Left lung (tissue), 10 donors: ENCODE data around the gene ABCC5. TPM values are rescaled to one million over a fixed set of nuclear protein-coding genes. Genes with fewer than 3 reads are reported as not detected.

Experiments used
- ATAC-seq: fragments of 200-7000 bp; cut with Tn5 transposase; one replicate; pipeline ENCODE4 v1.9.1; 2020; ENCODE audit warnings: moderate library complexity
- DNase-seq, 4 donors: peaks; one replicate each; pipeline ENCODE4 v3.0.0-alpha.2; 2013 to 2020
- H3K27ac ChIP-seq, 2 donors: fragments of 200-600 bp; sonication (generic) in 1 of 2; one replicate each; pipeline versions ENCODE4 v1.5.0 to v1.8.0; 2020 to 2021
- H3K27me3 ChIP-seq, 2 donors: fragments of 200-600 bp; sonication (generic) in 1 of 2; one replicate each; pipeline versions ENCODE4 v1.5.0 to v1.8.0; 2020 to 2021
- H3K36me3 ChIP-seq, 2 donors: fragments of 200-600 bp; sonication (generic) in 1 of 2; one replicate each; pipeline versions ENCODE4 v1.5.0 to v1.8.0; 2020 to 2021
- H3K4me1 ChIP-seq, 2 donors: fragments of 200-600 bp; one replicate each; pipeline ENCODE4 v1.8.0; 2021
- H3K4me3 ChIP-seq, 2 donors: fragments of 200-600 bp; sonication (generic) in 1 of 2; one replicate each; pipeline versions ENCODE4 v1.5.0 to v1.8.0; 2020 to 2021; ENCODE audit warnings: mild to moderate bottlenecking in 1 of 2
- H3K9me3 ChIP-seq, 2 donors: fragments of 200-600 bp; sonication (generic) in 1 of 2; one replicate each; pipeline versions ENCODE4 v1.5.0 to v1.8.0; 2020 to 2021
- intact Hi-C, 2 donors: fragments of 100-400 bp; cut with DNase I; formaldehyde crosslinking; loops; one replicate each; pipeline versions ENCODE4 v1.11.2 to v1.14.2; 2022
- polyA plus RNA-seq, 6 donors: library from polyadenylated mRNA; unstranded; fragments of 120-200 nt; gene quantifications; one replicate each; pipeline ENCODE4 v1.2.1, GENCODE V29; 2013; ENCODE audit not compliant: insufficient read length in 6 of 6
- total RNA-seq, 2 donors: library from RNA; stranded (reverse); fragmentation: NEBNext Ultra II Directional; extraction: Animal tissue kit (Norgen Biotek cat#: 25700); gene quantifications; one replicate each; pipeline ENCODE4 v1.2.1, GENCODE V29; 2021
- TF ChIP-seq, protein P1 (sequence below), 2 donors: fragments of 200-600 bp; sonication (generic) in 1 of 2; IDR thresholded peaks; one replicate each; pipeline versions ENCODE4 v1.5.0 to v1.8.0; 2021; ENCODE audit warnings: antibody characterized with exemption in 2 of 2
- donor health status: DM: no; HTN: yes; CAD: no.
- donor health status: DM: no; HTN: no; CAD: no.

ABCC5 gene
- total and polyA plus RNA-seq, 8 donors: 37.7 to 96.4 (median 78.1) TPM

DNA sequence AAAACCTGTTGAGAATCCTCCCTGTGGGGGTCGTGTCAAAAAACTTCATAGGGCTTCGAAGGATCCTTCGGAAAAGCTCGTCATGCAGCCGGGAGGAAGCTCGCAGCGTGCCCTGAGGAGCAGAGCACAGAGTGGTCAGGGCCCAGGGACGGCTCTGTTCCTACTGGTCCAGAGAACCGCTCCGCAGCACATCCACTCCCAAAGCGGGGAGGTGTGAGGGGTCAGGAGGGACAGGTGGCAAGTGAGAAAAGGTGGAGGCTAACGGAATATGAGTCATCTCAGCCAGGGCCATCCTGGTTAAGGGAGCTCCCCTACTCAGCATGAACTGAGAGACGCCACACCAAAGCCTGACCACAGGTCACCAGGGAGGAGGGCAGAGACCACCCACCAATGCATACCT, 66.2 kb downstream of the ABCC5 start:
- ATAC-seq: no peak
- H3K27ac ChIP-seq: no peak overlapping the region
- no peaks in the 10 kb centered on the region for H3K9me3 ChIP-seq
- no peaks in the 10 kb centered on the region for H3K4me1 ChIP-seq
- H3K27me3 ChIP-seq: no peaks in the 10 kb centered on the region
- TF ChIP-seq, protein P1, sequence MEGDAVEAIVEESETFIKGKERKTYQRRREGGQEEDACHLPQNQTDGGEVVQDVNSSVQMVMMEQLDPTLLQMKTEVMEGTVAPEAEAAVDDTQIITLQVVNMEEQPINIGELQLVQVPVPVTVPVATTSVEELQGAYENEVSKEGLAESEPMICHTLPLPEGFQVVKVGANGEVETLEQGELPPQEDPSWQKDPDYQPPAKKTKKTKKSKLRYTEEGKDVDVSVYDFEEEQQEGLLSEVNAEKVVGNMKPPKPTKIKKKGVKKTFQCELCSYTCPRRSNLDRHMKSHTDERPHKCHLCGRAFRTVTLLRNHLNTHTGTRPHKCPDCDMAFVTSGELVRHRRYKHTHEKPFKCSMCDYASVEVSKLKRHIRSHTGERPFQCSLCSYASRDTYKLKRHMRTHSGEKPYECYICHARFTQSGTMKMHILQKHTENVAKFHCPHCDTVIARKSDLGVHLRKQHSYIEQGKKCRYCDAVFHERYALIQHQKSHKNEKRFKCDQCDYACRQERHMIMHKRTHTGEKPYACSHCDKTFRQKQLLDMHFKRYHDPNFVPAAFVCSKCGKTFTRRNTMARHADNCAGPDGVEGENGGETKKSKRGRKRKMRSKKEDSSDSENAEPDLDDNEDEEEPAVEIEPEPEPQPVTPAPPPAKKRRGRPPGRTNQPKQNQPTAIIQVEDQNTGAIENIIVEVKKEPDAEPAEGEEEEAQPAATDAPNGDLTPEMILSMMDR (IDR thresholded peaks at IDR 0.05): no peak
- no peak overlapping the region for H3K4me3 ChIP-seq
- peaks cover 0 to 66% of the 10 kb centered on the region in 2 donors for H3K36me3 ChIP-seq
- intact Hi-C loops: no loop called here
- DNase-seq: no peak

DNA sequence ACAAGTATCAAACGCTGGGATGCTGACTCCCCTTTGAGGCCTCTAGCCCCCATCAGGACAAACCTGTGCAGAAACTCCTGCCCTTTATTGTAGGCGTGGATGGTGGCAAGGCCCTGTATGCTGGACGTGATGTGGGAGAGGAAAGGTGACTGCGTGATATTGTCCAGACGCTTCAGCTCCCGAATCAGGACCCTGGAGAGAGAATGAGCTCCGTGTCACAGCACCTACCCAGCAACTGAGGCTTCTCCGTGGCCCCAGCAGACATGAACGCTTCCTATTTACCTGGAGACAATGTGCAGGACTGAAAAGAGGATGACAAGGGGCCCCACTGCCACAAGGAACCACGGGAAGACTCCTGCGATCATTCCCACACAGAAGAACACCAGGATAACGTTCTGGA, 68.0 kb downstream of the ABCC5 start:
- Histone ChIP-seq H3K27ac (no peak overlapping the region), H3K4me1 (no peaks in the 10 kb centered on the region), H3K9me3 (no peaks in the 10 kb centered on the region), H3K36me3 (peaks cover 0 to 76% of the 10 kb centered on the region in 2 donors), H3K27me3 (no peaks in the 10 kb centered on the region), H3K4me3 (no peak overlapping the region)
- no peak for DNase-seq
- TF ChIP-seq, protein P1 (IDR thresholded peaks at IDR 0.05): no peak
- no peak for ATAC-seq
- intact Hi-C loops: no loop called here

DNA sequence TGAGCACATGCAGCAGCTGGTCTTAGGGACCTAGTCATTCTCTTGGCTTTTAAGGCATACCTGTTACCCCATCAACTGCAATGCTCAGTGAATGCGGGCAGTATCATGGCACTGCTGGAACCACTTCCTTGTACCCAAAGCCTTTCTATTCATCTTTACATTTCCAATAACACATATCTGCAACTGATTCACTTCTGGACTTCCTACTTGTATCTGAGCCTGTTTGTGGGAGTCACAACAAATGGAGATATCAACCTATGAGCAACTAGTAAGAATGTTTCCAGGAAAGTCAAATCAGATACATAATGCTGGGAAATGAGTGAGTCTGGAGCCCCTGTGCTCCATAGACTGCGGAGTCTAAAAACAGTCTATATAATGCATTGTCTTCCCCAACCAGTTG, 71.6 kb downstream of the ABCC5 start:
- no peak overlapping the region for H3K27ac ChIP-seq
- no peak for ATAC-seq
- no peaks in the 10 kb centered on the region for H3K27me3 ChIP-seq
- no peak overlapping the region for H3K4me3 ChIP-seq
- DNase-seq: no peak
- peaks cover 0 to 94% of the 10 kb centered on the region in 2 donors for H3K36me3 ChIP-seq
- H3K9me3 ChIP-seq: no peaks in the 10 kb centered on the region
- intact Hi-C loops: no loop called here
- H3K4me1 ChIP-seq: no peaks in the 10 kb centered on the region
- TF ChIP-seq, protein P1 (IDR thresholded peaks at IDR 0.05): no peak

DNA sequence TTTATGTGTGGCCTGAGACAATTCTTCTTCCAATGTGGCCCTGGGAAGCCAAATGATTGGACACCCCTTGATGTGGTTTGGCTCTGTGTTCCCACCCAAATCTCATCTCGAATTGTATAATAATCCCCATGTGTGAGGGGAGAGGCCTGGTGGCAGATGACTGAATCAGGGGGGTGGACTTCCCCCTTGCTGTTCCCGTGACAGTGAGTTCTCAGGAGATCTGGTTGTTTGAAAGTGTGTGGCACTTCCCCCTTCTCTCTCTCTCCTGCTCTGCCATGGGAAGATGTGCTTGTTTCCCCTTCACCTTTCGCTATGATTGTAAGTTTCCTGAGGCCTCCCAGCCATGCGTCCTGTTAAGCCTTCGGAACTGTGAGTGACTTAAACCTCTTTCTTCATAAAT, 72.9 kb downstream of the ABCC5 start:
- ATAC-seq: no peak
- TF ChIP-seq, protein P1 (IDR thresholded peaks at IDR 0.05): no peak
- Histone ChIP-seq H3K4me3 (no peak overlapping the region), H3K4me1 (no peaks in the 10 kb centered on the region), H3K36me3 (peaks cover 0 to 94% of the 10 kb centered on the region in 2 donors), H3K27ac (no peak overlapping the region), H3K27me3 (no peaks in the 10 kb centered on the region), H3K9me3 (no peaks in the 10 kb centered on the region)
- DNase-seq: no peak
- intact Hi-C loops: no loop called here

DNA sequence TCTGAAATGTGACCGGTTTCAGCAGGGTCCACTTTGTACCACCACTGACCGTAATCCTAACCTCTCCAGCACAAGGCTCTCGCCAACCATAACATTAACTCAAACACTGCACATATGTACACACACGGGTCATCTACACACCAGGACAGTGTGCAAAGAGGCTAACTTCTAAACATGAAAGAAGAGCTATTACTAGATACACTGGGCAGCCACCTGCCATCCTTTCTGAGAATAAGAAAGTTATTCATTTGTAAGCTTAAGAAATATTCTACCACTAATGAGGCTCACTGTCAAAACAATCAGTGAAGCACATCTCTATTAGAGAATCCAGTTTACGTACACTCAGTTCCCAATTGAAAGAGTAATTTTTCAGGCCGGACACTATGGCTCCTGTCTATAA, 73.9 kb downstream of the ABCC5 start:
- no peak overlapping the region for H3K27ac ChIP-seq
- no peaks in the 10 kb centered on the region for H3K9me3 ChIP-seq
- no peak overlapping the region for H3K4me3 ChIP-seq
- no peaks in the 10 kb centered on the region for H3K4me1 ChIP-seq
- no peak for DNase-seq
- TF ChIP-seq, protein P1 (IDR thresholded peaks at IDR 0.05): no peak
- no peaks in the 10 kb centered on the region for H3K27me3 ChIP-seq
- intact Hi-C loops: no loop called here
- ATAC-seq: no peak
- peaks cover 0 to 96% of the 10 kb centered on the region in 2 donors for H3K36me3 ChIP-seq
